GM12892 (cell line): ENCODE results near the gene PPP2R2C.

Source experiments
- DNase-seq: peaks from one replicate; pipeline ENCODE4 v3.0.0; 2011; ENCODE audit not compliant: insufficient read length
- FAIRE-seq: peaks from 2 replicates; lab custom pipeline; 2011; peaks lifted over from hg19 to GRCh38; lab: Jason Lieb, UNC
- POLR2A ChIP-seq: IDR thresholded peaks from 2 replicates; pipeline ENCODE4 v1.6.1; 2011; ENCODE audit warnings: low read depth, low read length, control low read depth
- POLR2AphosphoS5 ChIP-seq: IDR thresholded peaks from 2 replicates; pipeline ENCODE4 v1.6.1; 2011; ENCODE audit warnings: low read depth, low read length, control low read depth
- TAF1 ChIP-seq: IDR thresholded peaks from 2 replicates; pipeline ENCODE4 v1.6.1; 2011; ENCODE audit warnings: low read depth, mild to moderate bottlenecking, control low read depth, low read length, borderline replicate concordance

PPP2R2C gene

GRCh38 chr4:6451309-6451708 is 21.1 kb downstream of the PPP2R2C start:
- FAIRE-seq (no peak), DNase-seq (no peak)
- TF ChIP-seq TAF1 (no peak), POLR2A (no peak), POLR2AphosphoS5 (no peak)

- TF ChIP-seq TAF1 (no peak), POLR2AphosphoS5 (no peak), POLR2A (no peak)
Measured at GRCh38 chr4:6450709-6451108, 21.7 kb downstream of the PPP2R2C start.

GRCh38 chr4:6449746-6450369 is 22.6 kb downstream of the PPP2R2C start:
- TF ChIP-seq POLR2A (no peak), POLR2AphosphoS5 (no peak), TAF1 (no peak)
- no peak for FAIRE-seq
- DNase-seq = no peak

More at GRCh38 chr4:6450709-6451108, 21.7 kb downstream of the PPP2R2C start:
- DNase-seq (no peak), FAIRE-seq (no peak)

GRCh38 chr4:6449335-6449734 is 23.1 kb downstream of the PPP2R2C start:
- TF ChIP-seq POLR2A (no peak), TAF1 (no peak), POLR2AphosphoS5 (no peak)

GRCh38 chr4:6448476-6449170 is 23.8 kb downstream of the PPP2R2C start:
- FAIRE-seq (no peak), DNase-seq (no peak)
- TF ChIP-seq TAF1 (no peak), POLR2A (no peak), POLR2AphosphoS5 (no peak)

More at GRCh38 chr4:6449335-6449734, 23.1 kb downstream of the PPP2R2C start:
- FAIRE-seq (no peak), DNase-seq (no peak)

- no peak for FAIRE-seq
- TF ChIP-seq TAF1 (no peak), POLR2A (no peak), POLR2AphosphoS5 (no peak)
- no peak for DNase-seq
Measured at GRCh38 chr4:6447672-6448171, 24.7 kb downstream of the PPP2R2C start.

- no peak for FAIRE-seq
- no peak for DNase-seq
- TF ChIP-seq TAF1 = no peak
- no peak for TF ChIP-seq POLR2AphosphoS5
- no peak for TF ChIP-seq POLR2A
Measured at GRCh38 chr4:6446538-6447451, 25.6 kb downstream of the PPP2R2C start.

- FAIRE-seq (no peak), DNase-seq (no peak)
- no peak for TF ChIP-seq POLR2A
- TF ChIP-seq TAF1 = no peak
- no peak for TF ChIP-seq POLR2AphosphoS5
Measured at GRCh38 chr4:6446130-6446482, 26.3 kb downstream of the PPP2R2C start.

GRCh38 chr4:6445403-6446129 is 26.8 kb downstream of the PPP2R2C start:
- FAIRE-seq = no peak
- no peak for DNase-seq
- TF ChIP-seq TAF1 (no peak), POLR2A (no peak), POLR2AphosphoS5 (no peak)

GRCh38 chr4:6444582-6444981 is 27.8 kb downstream of the PPP2R2C start:
- DNase-seq = no peak
- TF ChIP-seq TAF1 = no peak
- TF ChIP-seq POLR2AphosphoS5 = no peak
- no peak for TF ChIP-seq POLR2A
- FAIRE-seq = no peak

GRCh38 chr4:6443035-6444023 is 29.1 kb downstream of the PPP2R2C start:
- no peak for FAIRE-seq
- TF ChIP-seq POLR2A (no peak), TAF1 (no peak), POLR2AphosphoS5 (no peak)
- DNase-seq = no peak
